Subcutaneous abdominal adipose tissue (tissue), 5 donors: ENCODE measurements around the gene MAPK11.
A peak's percentile ranks its signal among the peaks of the same experiment; 100 is the strongest.

Experiments
- H3K27ac ChIP-seq: one replicate; pipeline ENCODE4 v1.7.0; 2013; ENCODE audit warnings: low read depth, mild to moderate bottlenecking, inconsistent platforms, low read length, moderate library complexity
- H3K27me3 ChIP-seq, 5 donors: one replicate each; pipeline ENCODE4 v1.7.0; 2013; ENCODE audit warnings: low read length in 5 of 5, inconsistent platforms in 1 of 5; ENCODE audit not compliant: control insufficient read depth in 5 of 5, insufficient read depth in 4 of 5
- H3K36me3 ChIP-seq, 5 donors: one replicate each; pipeline ENCODE4 v1.7.0; 2013; ENCODE audit warnings: low read length in 5 of 5; ENCODE audit not compliant: control insufficient read depth in 5 of 5, insufficient read depth in 5 of 5
- H3K4me1 ChIP-seq, 5 donors: one replicate each; pipeline ENCODE4 v1.7.0; 2013; ENCODE audit warnings: low read length in 5 of 5, mild to moderate bottlenecking in 3 of 5, moderate library complexity in 1 of 5; ENCODE audit not compliant: control insufficient read depth in 5 of 5, insufficient read depth in 5 of 5
- H3K4me3 ChIP-seq, 5 donors: one replicate each; pipeline ENCODE4 v1.7.0; 2013; ENCODE audit warnings: low read length in 5 of 5, low read depth in 1 of 5
- H3K9ac ChIP-seq, 5 donors: one replicate each; pipeline ENCODE4 v1.7.0; 2013; ENCODE audit warnings: low read length in 5 of 5, mild to moderate bottlenecking in 4 of 5, moderate library complexity in 3 of 5
- H3K9me3 ChIP-seq, 5 donors: one replicate each; pipeline ENCODE4 v1.7.0; 2013; ENCODE audit warnings: low read length in 5 of 5; ENCODE audit not compliant: control insufficient read depth in 5 of 5
- donor health status: healthy.
- donor health status: healthy.
- donor health status: healthy.
- donor health status: healthy.
- donor health status: healthy.

Gene MAPK11

GRCh38 chr22:50269970-50270665 is at the start of gene MAPK11:
MAPK11 (minus strand) TSS chr22:50270380; CDS start chr22:50270292, 88 bp downstream.
- H3K36me3 ChIP-seq = peaks cover 0 to 13% (median 9%) of the 10 kb centered on the region in 5 donors
- H3K4me3 ChIP-seq = peak within 1 kb of the TSS in 4 of 5 donors; percentile 45 to 69 (median 64)
- H3K9ac ChIP-seq = peak within 1 kb of the TSS in 4 of 5 donors; percentile 20 to 72 (median 65)
- peaks cover 0 to 9% (median 0%) of the 10 kb centered on the region in 5 donors for H3K27me3 ChIP-seq
- H3K4me1 ChIP-seq = peaks cover 0 to 54% (median 47%) of the 10 kb centered on the region in 5 donors
- no peaks in the 10 kb centered on the region for H3K9me3 ChIP-seq
- H3K27ac ChIP-seq = peak within 1 kb of the TSS; percentile 67

GRCh38 chr22:50319503-50319951 is 49.3 kb upstream of the MAPK11 start:
- H3K9ac ChIP-seq = no peak overlapping the region
- peaks cover 0 to 8% (median 7%) of the 10 kb centered on the region in 5 donors for H3K4me1 ChIP-seq
- no peaks in the 10 kb centered on the region for H3K36me3 ChIP-seq
- H3K4me3 ChIP-seq = no peak overlapping the region
- no peaks in the 10 kb centered on the region for H3K9me3 ChIP-seq
- H3K27me3 ChIP-seq = no peaks in the 10 kb centered on the region
- no peak overlapping the region for H3K27ac ChIP-seq

- Histone ChIP-seq H3K27me3 (no peaks in the 10 kb centered on the region), H3K36me3 (no peaks in the 10 kb centered on the region), H3K27ac (no peak overlapping the region), H3K4me1 (peaks cover 0 to 14% (median 14%) of the 10 kb centered on the region in 5 donors), H3K9me3 (no peaks in the 10 kb centered on the region), H3K9ac (no peak overlapping the region), H3K4me3 (no peak overlapping the region)
Measured at GRCh38 chr22:50318698-50319411, 48.7 kb upstream of the MAPK11 start.

GRCh38 chr22:50318356-50318697 is 48.1 kb upstream of the MAPK11 start:
- H3K36me3 ChIP-seq = no peaks in the 10 kb centered on the region
- no peaks in the 10 kb centered on the region for H3K27me3 ChIP-seq
- no peak overlapping the region for H3K4me3 ChIP-seq
- H3K9me3 ChIP-seq = no peaks in the 10 kb centered on the region
- no peak overlapping the region for H3K27ac ChIP-seq
- no peak overlapping the region for H3K9ac ChIP-seq
- peaks cover 0 to 17% (median 14%) of the 10 kb centered on the region in 5 donors for H3K4me1 ChIP-seq

GRCh38 chr22:50317674-50318073 is 47.5 kb upstream of the MAPK11 start:
- H3K27me3 ChIP-seq = no peaks in the 10 kb centered on the region
- peaks cover 0 to 17% (median 14%) of the 10 kb centered on the region in 5 donors for H3K4me1 ChIP-seq
- H3K9ac ChIP-seq = no peak overlapping the region
- H3K9me3 ChIP-seq = no peaks in the 10 kb centered on the region
- H3K36me3 ChIP-seq = no peaks in the 10 kb centered on the region
- no peak overlapping the region for H3K27ac ChIP-seq
- no peak overlapping the region for H3K4me3 ChIP-seq

- no peak overlapping the region for H3K4me3 ChIP-seq
- peaks cover 0 to 17% (median 14%) of the 10 kb centered on the region in 5 donors for H3K4me1 ChIP-seq
Measured at GRCh38 chr22:50317178-50317577, 47.0 kb upstream of the MAPK11 start.

GRCh38 chr22:50316114-50317065 is 46.2 kb upstream of the MAPK11 start:
- Histone ChIP-seq H3K27ac (no peak overlapping the region), H3K36me3 (peaks cover 0 to 8% (median 0%) of the 10 kb centered on the region in 5 donors), H3K9ac (no peak overlapping the region), H3K4me1 (peaks cover 0 to 17% (median 14%) of the 10 kb centered on the region in 5 donors), H3K4me3 (no peak overlapping the region), H3K27me3 (no peaks in the 10 kb centered on the region), H3K9me3 (no peaks in the 10 kb centered on the region)

More at GRCh38 chr22:50317178-50317577, 47.0 kb upstream of the MAPK11 start:
- H3K27me3 ChIP-seq = no peaks in the 10 kb centered on the region
- peaks cover 0 to under 1% (median 0%) of the 10 kb centered on the region in 5 donors for H3K36me3 ChIP-seq
- no peak overlapping the region for H3K27ac ChIP-seq
- no peaks in the 10 kb centered on the region for H3K9me3 ChIP-seq
- no peak overlapping the region for H3K9ac ChIP-seq

GRCh38 chr22:50315289-50316113 is 45.3 kb upstream of the MAPK11 start:
- Histone ChIP-seq H3K4me1 (peaks cover 0 to 17% (median 14%) of the 10 kb centered on the region in 5 donors), H3K36me3 (peaks cover 0 to 8% (median 0%) of the 10 kb centered on the region in 5 donors), H3K4me3 (no peak overlapping the region), H3K27ac (no peak overlapping the region), H3K9ac (no peak overlapping the region), H3K9me3 (no peaks in the 10 kb centered on the region), H3K27me3 (no peaks in the 10 kb centered on the region)
